ENCODE data around the gene ASB18. TPM values are rescaled to one million over a fixed set of nuclear protein-coding genes. Genes with fewer than 3 reads are reported as not detected.

ASB18 gene
- total and polyA plus RNA-seq, 2 of the 13 experiments (the other 11 are each of a cell fraction or from before 2014, with no cell fraction given) = not detected

DNA sequence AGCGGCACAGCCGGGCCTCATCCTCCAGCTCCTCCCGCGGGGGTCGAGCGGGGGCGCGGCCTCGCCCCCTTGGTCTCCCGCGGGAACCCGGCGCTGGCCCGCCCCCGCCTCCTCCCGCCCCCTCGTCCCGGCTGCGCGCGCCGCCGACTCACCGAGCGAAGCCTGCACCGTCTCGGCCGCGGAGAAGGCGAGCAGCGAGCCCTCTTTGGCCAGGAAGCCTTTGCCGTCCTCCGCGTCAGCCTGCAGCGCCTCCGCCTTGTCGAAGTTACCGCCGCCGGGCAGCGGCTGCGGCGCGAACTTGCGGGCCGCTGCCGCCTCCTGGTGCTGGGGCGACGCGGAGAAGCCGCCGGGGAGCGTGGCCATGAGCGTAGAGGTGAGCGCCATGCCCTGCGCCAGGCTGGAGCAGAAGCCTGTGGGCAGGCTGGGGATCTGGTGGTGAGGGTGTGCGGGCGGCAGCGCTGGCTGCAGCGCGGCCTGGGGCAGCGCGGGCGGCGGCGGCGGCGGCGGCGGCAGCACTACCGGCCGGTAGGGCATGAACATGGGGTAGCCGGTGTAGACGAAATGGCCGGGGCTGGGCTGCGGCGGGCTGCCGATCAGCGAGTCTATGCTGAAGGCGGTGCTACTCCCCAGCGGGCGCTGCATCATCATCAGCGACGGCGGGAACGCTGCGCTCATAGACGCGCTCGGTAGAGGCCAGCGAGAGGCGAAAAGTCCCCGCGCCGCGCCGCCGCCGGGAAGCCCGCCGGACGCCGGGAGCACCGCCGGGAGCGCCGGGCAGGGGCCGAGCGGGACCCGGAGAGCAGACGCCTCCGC is 96.7 kb downstream of the ASB18 start (continued):
- TF ChIP-seq, protein P1, sequence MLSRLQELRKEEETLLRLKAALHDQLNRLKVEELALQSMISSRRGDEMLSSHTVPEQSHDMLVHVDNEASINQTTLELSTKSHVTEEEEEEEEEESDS (CRISPR knock-in tag; IDR thresholded peaks at IDR 0.05; ENCODE audit: borderline replicate concordance) = 0 out of 2 replicates have a peak, but pooled peaks have one; percentile 30
- TF ChIP-seq ZFP90 (CRISPR knock-in tag; IDR thresholded peaks at IDR 0.05; ENCODE audit: borderline replicate concordance) (peak; percentile 51; the same call in 1 of the 2 replicates), ZNF3 (CRISPR knock-in tag; IDR thresholded peaks at IDR 0.05) (no peak), MXI1 (IDR thresholded peaks at IDR 0.05; ENCODE audit: borderline replicate concordance, low read depth, low read length) (0 out of 3 replicates have a peak, but pooled peaks have one; percentile 26), ZNF552 (CRISPR knock-in tag; IDR thresholded peaks at IDR 0.05; ENCODE audit: borderline replicate concordance) (no peak), ZNF644 (CRISPR knock-in tag; IDR thresholded peaks at IDR 0.05; ENCODE audit: low read depth) (no peak), ZGPAT (CRISPR knock-in tag; IDR thresholded peaks at IDR 0.05) (no peak; the same call in 1 of the 2 replicates), MTF2 (CRISPR knock-in tag; IDR thresholded peaks at IDR 0.05; ENCODE audit: borderline replicate concordance) (peak; percentile 100; the same call in 1 of the 2 replicates), ZNF784 (CRISPR knock-in tag; IDR thresholded peaks at IDR 0.05; ENCODE audit: borderline replicate concordance) (peak; percentile 82; the same call in 1 of the 2 replicates), ZNF432 (CRISPR knock-in tag; IDR thresholded peaks at IDR 0.05; ENCODE audit: borderline replicate concordance) (no peak), KDM3A (CRISPR knock-in tag; IDR thresholded peaks at IDR 0.05; ENCODE audit: low read depth) (0 out of 2 replicates have a peak, but pooled peaks have one; percentile 23), MAFF (IDR thresholded peaks at IDR 0.05; ENCODE audit: low read depth, low read length) (no peak), HNF1B (CRISPR knock-in tag; IDR thresholded peaks at IDR 0.05) (0 out of 2 replicates have a peak, but pooled peaks have one; percentile 43)
- TF ChIP-seq, protein P2, sequence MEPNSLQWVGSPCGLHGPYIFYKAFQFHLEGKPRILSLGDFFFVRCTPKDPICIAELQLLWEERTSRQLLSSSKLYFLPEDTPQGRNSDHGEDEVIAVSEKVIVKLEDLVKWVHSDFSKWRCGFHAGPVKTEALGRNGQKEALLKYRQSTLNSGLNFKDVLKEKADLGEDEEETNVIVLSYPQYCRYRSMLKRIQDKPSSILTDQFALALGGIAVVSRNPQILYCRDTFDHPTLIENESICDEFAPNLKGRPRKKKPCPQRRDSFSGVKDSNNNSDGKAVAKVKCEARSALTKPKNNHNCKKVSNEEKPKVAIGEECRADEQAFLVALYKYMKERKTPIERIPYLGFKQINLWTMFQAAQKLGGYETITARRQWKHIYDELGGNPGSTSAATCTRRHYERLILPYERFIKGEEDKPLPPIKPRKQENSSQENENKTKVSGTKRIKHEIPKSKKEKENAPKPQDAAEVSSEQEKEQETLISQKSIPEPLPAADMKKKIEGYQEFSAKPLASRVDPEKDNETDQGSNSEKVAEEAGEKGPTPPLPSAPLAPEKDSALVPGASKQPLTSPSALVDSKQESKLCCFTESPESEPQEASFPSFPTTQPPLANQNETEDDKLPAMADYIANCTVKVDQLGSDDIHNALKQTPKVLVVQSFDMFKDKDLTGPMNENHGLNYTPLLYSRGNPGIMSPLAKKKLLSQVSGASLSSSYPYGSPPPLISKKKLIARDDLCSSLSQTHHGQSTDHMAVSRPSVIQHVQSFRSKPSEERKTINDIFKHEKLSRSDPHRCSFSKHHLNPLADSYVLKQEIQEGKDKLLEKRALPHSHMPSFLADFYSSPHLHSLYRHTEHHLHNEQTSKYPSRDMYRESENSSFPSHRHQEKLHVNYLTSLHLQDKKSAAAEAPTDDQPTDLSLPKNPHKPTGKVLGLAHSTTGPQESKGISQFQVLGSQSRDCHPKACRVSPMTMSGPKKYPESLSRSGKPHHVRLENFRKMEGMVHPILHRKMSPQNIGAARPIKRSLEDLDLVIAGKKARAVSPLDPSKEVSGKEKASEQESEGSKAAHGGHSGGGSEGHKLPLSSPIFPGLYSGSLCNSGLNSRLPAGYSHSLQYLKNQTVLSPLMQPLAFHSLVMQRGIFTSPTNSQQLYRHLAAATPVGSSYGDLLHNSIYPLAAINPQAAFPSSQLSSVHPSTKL (CRISPR knock-in tag; IDR thresholded peaks at IDR 0.05) = 0 out of 2 replicates have a peak, but pooled peaks have one; percentile 16
- TF ChIP-seq, protein P3, sequence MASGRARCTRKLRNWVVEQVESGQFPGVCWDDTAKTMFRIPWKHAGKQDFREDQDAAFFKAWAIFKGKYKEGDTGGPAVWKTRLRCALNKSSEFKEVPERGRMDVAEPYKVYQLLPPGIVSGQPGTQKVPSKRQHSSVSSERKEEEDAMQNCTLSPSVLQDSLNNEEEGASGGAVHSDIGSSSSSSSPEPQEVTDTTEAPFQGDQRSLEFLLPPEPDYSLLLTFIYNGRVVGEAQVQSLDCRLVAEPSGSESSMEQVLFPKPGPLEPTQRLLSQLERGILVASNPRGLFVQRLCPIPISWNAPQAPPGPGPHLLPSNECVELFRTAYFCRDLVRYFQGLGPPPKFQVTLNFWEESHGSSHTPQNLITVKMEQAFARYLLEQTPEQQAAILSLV (CRISPR knock-in tag; IDR thresholded peaks at IDR 0.05; ENCODE audit: borderline replicate concordance) = 0 out of 2 replicates have a peak, but pooled peaks have one; percentile 26
- TF ChIP-seq, protein P4, sequence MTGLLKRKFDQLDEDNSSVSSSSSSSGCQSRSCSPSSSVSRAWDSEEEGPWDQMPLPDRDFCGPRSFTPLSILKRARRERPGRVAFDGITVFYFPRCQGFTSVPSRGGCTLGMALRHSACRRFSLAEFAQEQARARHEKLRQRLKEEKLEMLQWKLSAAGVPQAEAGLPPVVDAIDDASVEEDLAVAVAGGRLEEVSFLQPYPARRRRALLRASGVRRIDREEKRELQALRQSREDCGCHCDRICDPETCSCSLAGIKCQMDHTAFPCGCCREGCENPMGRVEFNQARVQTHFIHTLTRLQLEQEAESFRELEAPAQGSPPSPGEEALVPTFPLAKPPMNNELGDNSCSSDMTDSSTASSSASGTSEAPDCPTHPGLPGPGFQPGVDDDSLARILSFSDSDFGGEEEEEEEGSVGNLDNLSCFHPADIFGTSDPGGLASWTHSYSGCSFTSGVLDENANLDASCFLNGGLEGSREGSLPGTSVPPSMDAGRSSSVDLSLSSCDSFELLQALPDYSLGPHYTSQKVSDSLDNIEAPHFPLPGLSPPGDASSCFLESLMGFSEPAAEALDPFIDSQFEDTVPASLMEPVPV (CRISPR knock-in tag; IDR thresholded peaks at IDR 0.05) = 0 out of 2 replicates have a peak, but pooled peaks have one; percentile 51
